HG03565 (cell line): ENCODE measurements around the gene CTF1.

Source experiments
- ATAC-seq: cut with Tn5 transposase; IDR thresholded peaks from one replicate; pipeline ENCODE4 v1.9.1; 2021; ENCODE audit warnings: mild to moderate bottlenecking, moderate library complexity; ENCODE audit not compliant: unreplicated experiment

Gene CTF1

GRCh38 chr16:30953111-30953510, 56.7 kb downstream of the CTF1 start:
- no peak for ATAC-seq
